ENCODE measurements around the gene CYLC1.

CYLC1 gene, protein sequence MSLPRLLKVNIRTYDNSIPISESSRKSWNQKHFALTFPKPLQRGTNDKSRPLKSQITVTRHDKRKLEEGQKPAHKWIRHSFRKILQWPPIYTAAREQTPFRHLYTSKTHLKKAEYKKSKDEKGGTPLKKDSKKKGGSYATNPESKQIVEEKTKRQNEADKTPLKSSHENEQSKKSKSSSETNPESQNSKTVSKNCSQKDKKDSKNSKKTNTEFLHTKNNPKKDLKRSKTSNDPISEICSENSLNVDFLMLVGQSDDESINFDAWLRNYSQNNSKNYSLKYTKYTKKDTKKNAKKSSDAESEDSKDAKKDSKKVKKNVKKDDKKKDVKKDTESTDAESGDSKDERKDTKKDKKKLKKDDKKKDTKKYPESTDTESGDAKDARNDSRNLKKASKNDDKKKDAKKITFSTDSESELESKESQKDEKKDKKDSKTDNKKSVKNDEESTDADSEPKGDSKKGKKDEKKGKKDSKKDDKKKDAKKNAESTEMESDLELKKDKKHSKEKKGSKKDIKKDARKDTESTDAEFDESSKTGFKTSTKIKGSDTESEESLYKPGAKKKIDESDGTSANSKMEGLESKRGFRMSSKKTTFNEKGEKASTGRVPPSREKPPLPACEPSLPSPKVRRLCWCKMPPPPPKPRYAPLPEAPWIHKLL

DNA sequence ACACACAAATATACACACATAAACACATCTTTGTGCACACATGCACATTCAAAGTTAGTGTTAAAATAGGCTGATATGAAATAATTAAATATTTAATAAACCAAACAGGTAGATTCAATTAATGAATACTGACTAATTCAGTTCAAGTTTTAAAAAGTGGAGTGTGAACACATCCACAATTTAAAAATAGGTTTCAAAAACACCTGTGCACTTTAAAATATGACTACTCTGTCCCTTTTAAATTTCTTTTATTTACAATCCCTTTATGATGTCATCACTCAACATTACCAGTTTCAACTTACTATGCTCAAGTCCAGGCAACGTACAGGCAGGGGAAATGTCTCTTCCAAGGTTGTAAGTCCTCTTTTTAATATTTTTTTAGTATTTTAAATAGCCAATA lies at the start of gene CYLC1:
CYLC1 (plus strand) TSS at position 301 of the 400 bp plus-strand sequence; CDS start at position 338, 37 bp downstream.
- FAIRE-seq (no peak), DNase-seq (ENCODE audit: insufficient read length, low spot score) (no peak)
- TF ChIP-seq, protein P1, sequence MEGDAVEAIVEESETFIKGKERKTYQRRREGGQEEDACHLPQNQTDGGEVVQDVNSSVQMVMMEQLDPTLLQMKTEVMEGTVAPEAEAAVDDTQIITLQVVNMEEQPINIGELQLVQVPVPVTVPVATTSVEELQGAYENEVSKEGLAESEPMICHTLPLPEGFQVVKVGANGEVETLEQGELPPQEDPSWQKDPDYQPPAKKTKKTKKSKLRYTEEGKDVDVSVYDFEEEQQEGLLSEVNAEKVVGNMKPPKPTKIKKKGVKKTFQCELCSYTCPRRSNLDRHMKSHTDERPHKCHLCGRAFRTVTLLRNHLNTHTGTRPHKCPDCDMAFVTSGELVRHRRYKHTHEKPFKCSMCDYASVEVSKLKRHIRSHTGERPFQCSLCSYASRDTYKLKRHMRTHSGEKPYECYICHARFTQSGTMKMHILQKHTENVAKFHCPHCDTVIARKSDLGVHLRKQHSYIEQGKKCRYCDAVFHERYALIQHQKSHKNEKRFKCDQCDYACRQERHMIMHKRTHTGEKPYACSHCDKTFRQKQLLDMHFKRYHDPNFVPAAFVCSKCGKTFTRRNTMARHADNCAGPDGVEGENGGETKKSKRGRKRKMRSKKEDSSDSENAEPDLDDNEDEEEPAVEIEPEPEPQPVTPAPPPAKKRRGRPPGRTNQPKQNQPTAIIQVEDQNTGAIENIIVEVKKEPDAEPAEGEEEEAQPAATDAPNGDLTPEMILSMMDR (IDR thresholded peaks at IDR 0.05; ENCODE audit: insufficient read depth, missing control alignments) = no peak

DNA sequence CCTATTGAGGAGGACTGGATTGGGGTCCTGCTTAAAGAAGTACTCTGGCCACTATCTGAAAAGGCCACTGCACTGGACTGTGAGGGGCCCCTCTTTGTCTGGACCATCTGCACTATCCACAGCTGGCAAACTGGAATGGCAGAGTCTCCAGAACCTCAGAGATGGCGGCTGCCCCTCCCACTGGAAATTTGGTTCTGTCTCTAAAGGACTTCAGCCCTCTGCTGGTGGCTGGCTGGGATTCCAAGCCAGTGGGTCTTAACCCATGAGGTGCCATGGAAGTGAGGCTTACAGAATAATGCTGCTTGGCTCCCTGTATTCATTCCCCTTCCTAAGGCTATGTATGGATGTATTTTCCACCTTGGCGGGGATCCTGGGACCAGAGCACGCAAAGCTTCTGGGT lies 41.6 kb upstream of the CYLC1 start:
- FAIRE-seq (no peak), DNase-seq (ENCODE audit: insufficient read length, low spot score) (no peak)
- TF ChIP-seq, protein P1 (IDR thresholded peaks at IDR 0.05; ENCODE audit: insufficient read depth, missing control alignments) = no peak

DNA sequence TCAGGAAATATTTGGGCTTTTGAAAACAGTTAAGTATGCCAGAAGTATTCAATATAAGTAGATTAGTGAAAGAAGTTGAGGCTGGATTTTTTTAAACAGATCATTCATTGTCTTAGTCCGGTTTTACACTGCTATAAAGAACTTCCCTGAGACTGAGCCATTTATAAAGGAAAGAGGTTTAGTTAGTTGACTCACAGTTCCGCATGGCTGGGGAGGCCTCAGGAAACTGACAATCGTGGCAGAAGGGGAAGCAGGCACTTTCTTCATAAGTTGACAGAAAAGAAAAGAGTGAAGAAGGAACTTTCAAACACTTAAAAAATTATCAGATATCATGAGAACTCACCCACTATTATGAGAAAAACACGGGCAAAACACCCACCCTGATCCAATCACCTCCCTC lies 31.1 kb upstream of the CYLC1 start:
- TF ChIP-seq, protein P1 (IDR thresholded peaks at IDR 0.05; ENCODE audit: insufficient read depth, missing control alignments) = no peak
- no peak for DNase-seq (ENCODE audit: insufficient read length, low spot score)
- no peak for FAIRE-seq

DNA sequence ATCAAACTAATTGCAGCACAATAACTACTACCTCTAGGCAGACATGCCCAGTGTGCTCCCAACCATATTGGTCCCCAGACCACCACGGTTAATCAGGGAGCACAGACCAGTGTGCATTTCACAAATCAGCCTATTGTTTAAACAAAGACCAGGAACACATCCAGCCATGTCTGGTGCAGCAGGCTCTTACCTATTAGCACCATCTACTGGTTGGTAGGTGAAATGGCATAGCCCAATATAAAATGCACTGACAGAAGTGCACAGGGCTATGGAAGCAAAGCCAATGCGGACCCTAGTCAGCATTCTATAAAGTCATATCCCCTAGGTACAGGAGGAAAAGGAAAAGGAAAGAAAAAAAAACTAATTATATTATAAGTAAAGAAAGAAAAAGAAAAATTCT lies 15.5 kb upstream of the CYLC1 start:
- FAIRE-seq (peak; percentile 53), DNase-seq (ENCODE audit: insufficient read length, low spot score) (no peak)
- TF ChIP-seq, protein P1 (IDR thresholded peaks at IDR 0.05; ENCODE audit: insufficient read depth, missing control alignments) = peak; percentile 42

DNA sequence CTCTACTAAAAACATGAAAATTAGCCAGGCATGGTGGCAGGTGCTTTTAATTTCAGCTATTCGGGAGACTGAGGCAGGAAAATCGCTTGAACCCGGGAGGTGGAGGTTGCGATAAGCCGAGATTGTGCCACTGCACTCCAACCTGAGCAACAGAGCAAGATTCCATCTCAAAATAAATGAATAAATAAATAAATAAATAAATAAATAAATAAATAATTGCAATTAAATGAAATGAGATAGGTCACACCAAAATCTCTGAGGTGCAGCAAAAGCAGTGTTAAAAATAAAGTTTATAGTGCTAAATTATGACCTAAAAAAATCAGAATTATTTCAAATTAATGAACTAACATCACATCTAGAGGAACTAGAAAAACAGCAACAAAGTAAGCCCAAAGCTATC lies 13.6 kb upstream of the CYLC1 start:
- TF ChIP-seq, protein P1 (IDR thresholded peaks at IDR 0.05; ENCODE audit: insufficient read depth, missing control alignments) = no peak
- FAIRE-seq = no peak

DNA sequence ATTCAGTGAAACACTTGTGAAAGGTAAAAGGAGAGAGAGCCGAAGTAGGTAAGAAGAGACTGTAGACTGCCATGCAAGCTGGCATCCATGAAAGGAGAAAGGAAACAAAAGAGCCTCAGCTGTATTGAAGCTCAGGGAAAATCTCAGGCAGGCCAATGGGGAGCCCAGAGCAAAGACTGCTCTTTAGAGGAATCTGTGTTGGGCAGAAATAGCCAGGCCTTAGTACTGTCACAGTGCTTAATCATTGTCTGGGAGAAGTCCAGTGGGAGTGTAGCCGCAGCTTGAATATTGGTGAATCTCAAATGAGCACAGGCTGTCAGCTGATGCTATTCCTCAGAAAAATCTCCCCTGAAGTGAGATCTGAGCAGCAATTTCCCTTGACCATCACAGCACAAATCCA lies 27.6 kb downstream of the CYLC1 start:
- TF ChIP-seq, protein P1 (IDR thresholded peaks at IDR 0.05; ENCODE audit: insufficient read depth, missing control alignments) = no peak
- FAIRE-seq = no peak
- no peak for DNase-seq (ENCODE audit: insufficient read length, low spot score)

More for the DNA sequence above, 13.6 kb upstream of the CYLC1 start:
- DNase-seq (ENCODE audit: insufficient read length, low spot score) = no peak

DNA sequence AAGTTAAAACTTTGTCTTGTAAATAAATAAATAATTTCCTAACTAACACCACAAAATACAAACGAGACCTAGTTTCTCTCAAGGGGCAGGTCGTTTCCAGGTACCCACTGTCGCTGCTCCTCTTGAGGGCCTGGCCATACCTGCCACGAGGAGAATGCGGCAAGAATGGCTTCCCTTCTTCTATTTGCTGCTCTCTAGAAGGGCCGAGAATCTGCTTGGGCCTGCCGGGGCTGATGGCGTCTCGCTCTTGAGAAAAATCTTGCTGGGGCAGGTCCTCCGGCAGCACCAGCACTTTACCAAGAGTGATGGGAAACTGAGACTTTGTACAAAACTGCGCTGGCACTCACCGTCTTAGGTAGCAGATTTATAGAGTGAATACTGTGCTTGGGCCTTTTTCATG lies 31.5 kb downstream of the CYLC1 start:
- DNase-seq (ENCODE audit: insufficient read length, low spot score) (no peak), FAIRE-seq (no peak)
- TF ChIP-seq, protein P1 (IDR thresholded peaks at IDR 0.05; ENCODE audit: insufficient read depth, missing control alignments) = no peak
